ENCODE data around the gene ZNF429. TPM values are rescaled to one million over a fixed set of nuclear protein-coding genes. Genes with fewer than 3 reads are reported as not detected.

The ZNF429 gene
- total RNA-seq, 1 experiment from 2014 or later: 18.6 TPM

GRCh38 chr19:21587549-21587948, 82.1 kb downstream of the ZNF429 start:
- no peak overlapping the region for H3K4me3 ChIP-seq (ENCODE audit: low read length)
- H2AFZ ChIP-seq (ENCODE audit: low read length): no peak overlapping the region
- H3K9me2 ChIP-seq (replicated peaks; ENCODE audit: insufficient read depth, low read length): no peaks in the 10 kb centered on the region
- peak; percentile 26 for DNase-seq
- H4K20me1 ChIP-seq (ENCODE audit: insufficient read depth, low read depth, low read length): no peaks in the 10 kb centered on the region
- no peak overlapping the region for H3K9ac ChIP-seq (ENCODE audit: low read length)
- no peaks in the 10 kb centered on the region for H3K36me3 ChIP-seq (ENCODE audit: insufficient read depth, low read length)
- no peak overlapping the region for H3K27ac ChIP-seq (ENCODE audit: low read length)
- no peaks in the 10 kb centered on the region for H3K27me3 ChIP-seq (ENCODE audit: low read length)
- H3K9me3 ChIP-seq (ENCODE audit: low read length): no peaks in the 10 kb centered on the region
- peaks cover 6% of the 10 kb centered on the region for H3K4me1 ChIP-seq (ENCODE audit: low read length)
- no peaks in the 10 kb centered on the region for H3K79me2 ChIP-seq (ENCODE audit: low read length)
- no peak overlapping the region for H3K4me2 ChIP-seq (ENCODE audit: low read depth, low read length, poor library complexity, severe bottlenecking)

GRCh38 chr19:21588065-21588601, 82.7 kb downstream of the ZNF429 start:
- Histone ChIP-seq H3K4me1 (ENCODE audit: low read length) (peaks cover 12% of the 10 kb centered on the region), H3K4me2 (ENCODE audit: low read depth, low read length, poor library complexity, severe bottlenecking) (no peak overlapping the region), H3K79me2 (ENCODE audit: low read length) (no peaks in the 10 kb centered on the region), H2AFZ (ENCODE audit: low read length) (no peak overlapping the region), H3K27ac (ENCODE audit: low read length) (no peak overlapping the region), H3K9ac (ENCODE audit: low read length) (no peak overlapping the region), H3K9me3 (ENCODE audit: low read length) (no peaks in the 10 kb centered on the region), H3K4me3 (ENCODE audit: low read length) (no peak overlapping the region), H4K20me1 (ENCODE audit: insufficient read depth, low read depth, low read length) (no peaks in the 10 kb centered on the region), H3K36me3 (ENCODE audit: insufficient read depth, low read length) (no peaks in the 10 kb centered on the region), H3K27me3 (ENCODE audit: low read length) (no peaks in the 10 kb centered on the region), H3K9me2 (replicated peaks; ENCODE audit: insufficient read depth, low read length) (no peaks in the 10 kb centered on the region)
- DNase-seq: peak; percentile 19

GRCh38 chr19:21590867-21591266, 85.5 kb downstream of the ZNF429 start:
- no peak overlapping the region for H3K9ac ChIP-seq (ENCODE audit: low read length)
- H3K4me3 ChIP-seq (ENCODE audit: low read length): no peak overlapping the region
- no peak overlapping the region for H2AFZ ChIP-seq (ENCODE audit: low read length)
- H3K4me1 ChIP-seq (ENCODE audit: low read length): peaks cover 27% of the 10 kb centered on the region
- H3K4me2 ChIP-seq (ENCODE audit: low read depth, low read length, poor library complexity, severe bottlenecking): no peak overlapping the region
- no peaks in the 10 kb centered on the region for H3K27me3 ChIP-seq (ENCODE audit: low read length)
- no peaks in the 10 kb centered on the region for H4K20me1 ChIP-seq (ENCODE audit: insufficient read depth, low read depth, low read length)
- H3K36me3 ChIP-seq (ENCODE audit: insufficient read depth, low read length): no peaks in the 10 kb centered on the region
- no peak overlapping the region for H3K27ac ChIP-seq (ENCODE audit: low read length)
- H3K9me2 ChIP-seq (replicated peaks; ENCODE audit: insufficient read depth, low read length): no peaks in the 10 kb centered on the region
- DNase-seq: no peak
- no peaks in the 10 kb centered on the region for H3K9me3 ChIP-seq (ENCODE audit: low read length)
- H3K79me2 ChIP-seq (ENCODE audit: low read length): no peaks in the 10 kb centered on the region

GRCh38 chr19:21593008-21593481, 87.6 kb downstream of the ZNF429 start:
- peak overlapping the region; percentile 46 for H3K4me3 ChIP-seq (ENCODE audit: low read length)
- peaks cover 27% of the 10 kb centered on the region for H3K4me1 ChIP-seq (ENCODE audit: low read length)
- H3K27ac ChIP-seq (ENCODE audit: low read length): peak overlapping the region; percentile 62
- peak; percentile 80 for DNase-seq
- no peaks in the 10 kb centered on the region for H3K9me2 ChIP-seq (replicated peaks; ENCODE audit: insufficient read depth, low read length)
- peak overlapping the region; percentile 31; the same call in 1 of the 2 replicates for H3K9ac ChIP-seq (ENCODE audit: low read length)
- H3K4me2 ChIP-seq (ENCODE audit: low read depth, low read length, poor library complexity, severe bottlenecking): peak overlapping the region; percentile 54
- H3K36me3 ChIP-seq (ENCODE audit: insufficient read depth, low read length): no peaks in the 10 kb centered on the region
- H3K79me2 ChIP-seq (ENCODE audit: low read length): no peaks in the 10 kb centered on the region
- H3K27me3 ChIP-seq (ENCODE audit: low read length): no peaks in the 10 kb centered on the region
- no peaks in the 10 kb centered on the region for H3K9me3 ChIP-seq (ENCODE audit: low read length)
- no peaks in the 10 kb centered on the region for H4K20me1 ChIP-seq (ENCODE audit: insufficient read depth, low read depth, low read length)
- no peak overlapping the region for H2AFZ ChIP-seq (ENCODE audit: low read length)

- no peaks in the 10 kb centered on the region for H3K27me3 ChIP-seq (ENCODE audit: low read length)
- H3K27ac ChIP-seq (ENCODE audit: low read length): peak overlapping the region; percentile 62
- peak overlapping the region; percentile 54 for H3K4me2 ChIP-seq (ENCODE audit: low read depth, low read length, poor library complexity, severe bottlenecking)
- H3K79me2 ChIP-seq (ENCODE audit: low read length): no peaks in the 10 kb centered on the region
- no peaks in the 10 kb centered on the region for H3K9me3 ChIP-seq (ENCODE audit: low read length)
- H3K4me1 ChIP-seq (ENCODE audit: low read length): peaks cover 27% of the 10 kb centered on the region
- H3K9me2 ChIP-seq (replicated peaks; ENCODE audit: insufficient read depth, low read length): no peaks in the 10 kb centered on the region
- peak overlapping the region; percentile 46 for H3K4me3 ChIP-seq (ENCODE audit: low read length)
- H4K20me1 ChIP-seq (ENCODE audit: insufficient read depth, low read depth, low read length): no peaks in the 10 kb centered on the region
- no peaks in the 10 kb centered on the region for H3K36me3 ChIP-seq (ENCODE audit: insufficient read depth, low read length)
- H3K9ac ChIP-seq (ENCODE audit: low read length): peak overlapping the region; percentile 31; the same call in 1 of the 2 replicates
- H2AFZ ChIP-seq (ENCODE audit: low read length): no peak overlapping the region
- DNase-seq: no peak
These were observed 88.1 kb downstream of the ZNF429 start for GRCh38 chr19:21593502-21593901.

GRCh38 chr19:21593934-21594820, 88.8 kb downstream of the ZNF429 start:
- Histone ChIP-seq H3K9me3 (ENCODE audit: low read length) (no peaks in the 10 kb centered on the region), H3K9ac (ENCODE audit: low read length) (no peak overlapping the region), H2AFZ (ENCODE audit: low read length) (no peak overlapping the region), H4K20me1 (ENCODE audit: insufficient read depth, low read depth, low read length) (no peaks in the 10 kb centered on the region), H3K27ac (ENCODE audit: low read length) (0 out of 2 replicates have a peak overlapping the region, but pooled peaks have one; percentile 62), H3K27me3 (ENCODE audit: low read length) (no peaks in the 10 kb centered on the region), H3K36me3 (ENCODE audit: insufficient read depth, low read length) (no peaks in the 10 kb centered on the region), H3K4me3 (ENCODE audit: low read length) (no peak overlapping the region), H3K79me2 (ENCODE audit: low read length) (no peaks in the 10 kb centered on the region), H3K4me1 (ENCODE audit: low read length) (peaks cover 27% of the 10 kb centered on the region), H3K9me2 (replicated peaks; ENCODE audit: insufficient read depth, low read length) (no peaks in the 10 kb centered on the region), H3K4me2 (ENCODE audit: low read depth, low read length, poor library complexity, severe bottlenecking) (peak overlapping the region; percentile 54)
- peak; percentile 59 for DNase-seq

- Histone ChIP-seq H3K9me2 (replicated peaks; ENCODE audit: insufficient read depth, low read length) (no peaks in the 10 kb centered on the region), H3K27me3 (ENCODE audit: low read length) (no peaks in the 10 kb centered on the region), H3K27ac (ENCODE audit: low read length) (no peak overlapping the region), H3K4me3 (ENCODE audit: low read length) (no peak overlapping the region), H3K9me3 (ENCODE audit: low read length) (no peaks in the 10 kb centered on the region), H3K4me1 (ENCODE audit: low read length) (peaks cover 27% of the 10 kb centered on the region), H2AFZ (ENCODE audit: low read length) (no peak overlapping the region), H3K9ac (ENCODE audit: low read length) (no peak overlapping the region), H3K79me2 (ENCODE audit: low read length) (no peaks in the 10 kb centered on the region), H3K4me2 (ENCODE audit: low read depth, low read length, poor library complexity, severe bottlenecking) (no peak overlapping the region), H4K20me1 (ENCODE audit: insufficient read depth, low read depth, low read length) (no peaks in the 10 kb centered on the region), H3K36me3 (ENCODE audit: insufficient read depth, low read length) (no peaks in the 10 kb centered on the region)
- DNase-seq: no peak
These were observed 89.8 kb downstream of the ZNF429 start for GRCh38 chr19:21595185-21595584.

GRCh38 chr19:21602082-21602658, 96.8 kb downstream of the ZNF429 start:
- Histone ChIP-seq H3K9ac (ENCODE audit: low read length) (no peak overlapping the region), H3K4me2 (ENCODE audit: low read depth, low read length, poor library complexity, severe bottlenecking) (no peak overlapping the region), H3K9me3 (ENCODE audit: low read length) (no peaks in the 10 kb centered on the region), H3K27ac (ENCODE audit: low read length) (no peak overlapping the region), H3K9me2 (replicated peaks; ENCODE audit: insufficient read depth, low read length) (no peaks in the 10 kb centered on the region), H2AFZ (ENCODE audit: low read length) (no peak overlapping the region), H3K4me3 (ENCODE audit: low read length) (no peak overlapping the region), H4K20me1 (ENCODE audit: insufficient read depth, low read depth, low read length) (no peaks in the 10 kb centered on the region), H3K79me2 (ENCODE audit: low read length) (no peaks in the 10 kb centered on the region), H3K4me1 (ENCODE audit: low read length) (peaks cover 19% of the 10 kb centered on the region), H3K27me3 (ENCODE audit: low read length) (no peaks in the 10 kb centered on the region), H3K36me3 (ENCODE audit: insufficient read depth, low read length) (no peaks in the 10 kb centered on the region)
- DNase-seq: no peak

Measured in Karpas-422 (cell line).